Thyroid gland (tissue), 4 donors: ENCODE results near the gene ZNF682. TPM values are rescaled to one million over a fixed set of nuclear protein-coding genes. Genes with fewer than 3 reads are reported as not detected.

Experiments
- DNase-seq, 2 donors: peaks; one replicate each; pipeline ENCODE4 v3.0.0-alpha.2; 2019
- H3K27ac ChIP-seq, 3 donors: fragments of 200-600 bp; sonication (generic); 1 replicate in 2 of 3; 2 replicates in 1 of 3; pipeline ENCODE4 v1.5.1; 2016 to 2019; ENCODE audit warnings: mild to moderate bottlenecking in 1 of 3, moderate library complexity in 1 of 3
- H3K27me3 ChIP-seq: fragments of 200-600 bp; sonication (generic); one replicate; pipeline ENCODE4 v1.5.1; 2019
- H3K36me3 ChIP-seq, 2 donors: fragments of 200-600 bp; sonication (generic); one replicate each; pipeline ENCODE4 v1.5.1; 2016 to 2019
- H3K4me1 ChIP-seq, 2 donors: fragments of 200-600 bp; sonication (generic); one replicate each; pipeline ENCODE4 v1.5.1; 2017 to 2019
- H3K4me3 ChIP-seq, 3 donors: fragments of 200-600 bp; sonication (generic); replicated peaks in 1 of 3; 1 replicate in 2 of 3; 2 replicates in 1 of 3; pipeline ENCODE4 v1.5.1; 2016; ENCODE audit warnings: mild to moderate bottlenecking in 1 of 3
- H3K9me3 ChIP-seq: fragments of 200-600 bp; sonication (generic); one replicate; pipeline ENCODE4 v1.5.1; 2017
- POLR2A ChIP-seq, 2 donors: fragments of 450-650 bp; IDR thresholded peaks; one replicate each; pipeline ENCODE4 v1.6.1; 2017; ENCODE audit warnings: antibody characterized with exemption in 2 of 2, mild to moderate bottlenecking in 2 of 2, moderate library complexity in 1 of 2
- WGBS, 2 donors: methylation state at CpG; one replicate each; pipeline ENCODE4 v1.1.5; 2017; 5-methylcytosine and 5-hydroxymethylcytosine counted together
- intact Hi-C: fragments of 100-400 bp; cut with DNase I; formaldehyde crosslinking; loops from one replicate; pipeline ENCODE4 v1.15.1; 2023
- total RNA-seq, 4 donors: library from RNA; depleted of rRNA; stranded (reverse); fragments of >200 nt; gene quantifications; one replicate each; pipeline ENCODE4 v1.2.3, GENCODE V29; 2016
- TF ChIP-seq, protein P1 (sequence below), 6 experiments: fragments of 200-600 bp in 3 of 6; fragments of 450-650 bp in 3 of 6; sonication (generic) in 3 of 6; IDR thresholded peaks; one replicate each; pipeline ENCODE4 v1.5.1; 2016 to 2019; ENCODE audit warnings: antibody characterized with exemption in 6 of 6, mild to moderate bottlenecking in 2 of 6, inconsistent platforms in 1 of 6, moderate library complexity in 1 of 6

The ZNF682 gene
- total RNA-seq, 4 donors from 2014 or later: 11.4 to 20.4 (median 12.1) TPM

GRCh38 chr19:20038358-20039202, 725 bp downstream of the ZNF682 start:
- whole genome bisulfite sequencing, 2 donors: 0 to 2% methylated on average over 16 to 21 of the region's 26 CpGs
- peak overlapping the region; percentile 54 to 71 (median 63) for H3K4me3 ChIP-seq
- H3K27me3 ChIP-seq: no peaks in the 10 kb centered on the region
- H3K9me3 ChIP-seq: no peaks in the 10 kb centered on the region
- TF ChIP-seq POLR2A (IDR thresholded peaks at IDR 0.05): no peak
- TF ChIP-seq, protein P1, sequence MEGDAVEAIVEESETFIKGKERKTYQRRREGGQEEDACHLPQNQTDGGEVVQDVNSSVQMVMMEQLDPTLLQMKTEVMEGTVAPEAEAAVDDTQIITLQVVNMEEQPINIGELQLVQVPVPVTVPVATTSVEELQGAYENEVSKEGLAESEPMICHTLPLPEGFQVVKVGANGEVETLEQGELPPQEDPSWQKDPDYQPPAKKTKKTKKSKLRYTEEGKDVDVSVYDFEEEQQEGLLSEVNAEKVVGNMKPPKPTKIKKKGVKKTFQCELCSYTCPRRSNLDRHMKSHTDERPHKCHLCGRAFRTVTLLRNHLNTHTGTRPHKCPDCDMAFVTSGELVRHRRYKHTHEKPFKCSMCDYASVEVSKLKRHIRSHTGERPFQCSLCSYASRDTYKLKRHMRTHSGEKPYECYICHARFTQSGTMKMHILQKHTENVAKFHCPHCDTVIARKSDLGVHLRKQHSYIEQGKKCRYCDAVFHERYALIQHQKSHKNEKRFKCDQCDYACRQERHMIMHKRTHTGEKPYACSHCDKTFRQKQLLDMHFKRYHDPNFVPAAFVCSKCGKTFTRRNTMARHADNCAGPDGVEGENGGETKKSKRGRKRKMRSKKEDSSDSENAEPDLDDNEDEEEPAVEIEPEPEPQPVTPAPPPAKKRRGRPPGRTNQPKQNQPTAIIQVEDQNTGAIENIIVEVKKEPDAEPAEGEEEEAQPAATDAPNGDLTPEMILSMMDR (IDR thresholded peaks at IDR 0.05): no peak
- H3K36me3 ChIP-seq: no peaks in the 10 kb centered on the region
- peaks cover 5 to 9% of the 10 kb centered on the region in 2 donors for H3K4me1 ChIP-seq
- intact Hi-C loops: no loop called here
- H3K27ac ChIP-seq: peak overlapping the region in 2 of 3 donors; percentile 39 to 60
- no peak for DNase-seq

DNA sequence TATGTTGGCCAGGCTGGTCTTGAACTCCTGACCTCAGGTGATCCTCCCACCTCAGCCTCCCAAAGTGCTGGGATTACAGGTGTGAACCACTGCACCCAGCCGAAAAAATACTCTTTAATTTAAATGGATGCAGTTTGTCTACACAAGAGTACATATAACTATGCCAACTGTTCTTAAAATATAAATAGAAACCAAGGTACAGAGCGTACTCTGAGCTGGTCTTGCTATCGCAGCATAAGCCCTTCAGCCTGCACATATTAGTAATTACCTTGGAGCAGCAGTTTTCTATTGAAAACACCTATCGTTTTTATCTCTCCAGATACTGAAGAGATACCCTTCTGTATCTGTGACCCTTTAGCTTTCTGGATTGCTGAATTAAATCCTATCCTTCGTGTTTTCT, 3.4 kb downstream of the ZNF682 start:
- H3K36me3 ChIP-seq: no peaks in the 10 kb centered on the region
- intact Hi-C loops: no loop called here
- peaks cover 5 to 9% of the 10 kb centered on the region in 2 donors for H3K4me1 ChIP-seq
- no peak for DNase-seq
- H3K9me3 ChIP-seq: no peaks in the 10 kb centered on the region
- H3K27me3 ChIP-seq: no peaks in the 10 kb centered on the region
- H3K4me3 ChIP-seq: no peak overlapping the region
- WGBS, 2 donors: 94 to 95% methylated on average over 5 of the region's 5 CpGs
- H3K27ac ChIP-seq: no peak overlapping the region
- TF ChIP-seq POLR2A (IDR thresholded peaks at IDR 0.05): no peak

DNA sequence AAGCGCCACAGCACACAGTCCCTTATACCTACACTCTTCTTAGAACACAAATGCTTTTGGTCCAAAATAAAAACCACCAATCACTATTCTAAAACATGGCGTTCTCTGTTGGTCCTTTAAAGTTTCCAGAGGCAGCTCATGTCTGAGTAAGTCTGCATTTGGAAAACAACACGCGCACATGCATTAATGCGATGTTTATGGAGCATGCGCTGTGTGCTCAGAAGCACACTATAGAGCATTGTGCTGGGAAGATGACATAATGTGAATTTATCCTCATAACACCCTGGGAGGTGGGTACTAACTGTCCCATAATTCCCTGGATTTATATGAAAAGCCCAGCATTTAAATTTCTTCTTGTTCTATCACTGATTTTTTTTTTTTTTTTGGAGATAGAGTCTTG, 10.7 kb downstream of the ZNF682 start:
- intact Hi-C loops: no loop called here
- no peak overlapping the region for H3K4me3 ChIP-seq
- H3K9me3 ChIP-seq: no peaks in the 10 kb centered on the region
- 97 to 98% methylated on average over 6 of the region's 6 CpGs for WGBS, 2 donors
- H3K27me3 ChIP-seq: no peaks in the 10 kb centered on the region
- no peak for TF ChIP-seq POLR2A (IDR thresholded peaks at IDR 0.05)
- TF ChIP-seq, protein P1 (IDR thresholded peaks at IDR 0.05): no peak
- no peak for DNase-seq
- H3K36me3 ChIP-seq: no peaks in the 10 kb centered on the region
- no peaks in the 10 kb centered on the region for H3K4me1 ChIP-seq
- no peak overlapping the region for H3K27ac ChIP-seq

- no peak overlapping the region for H3K27ac ChIP-seq
- TF ChIP-seq, protein P1 (IDR thresholded peaks at IDR 0.05): no peak
- no peak for TF ChIP-seq POLR2A (IDR thresholded peaks at IDR 0.05)
- H3K4me3 ChIP-seq: no peak overlapping the region
- peaks cover 12 to 17% of the 10 kb centered on the region in 2 donors for H3K36me3 ChIP-seq
- no peaks in the 10 kb centered on the region for H3K27me3 ChIP-seq
- intact Hi-C loops: no loop called here
- WGBS, 2 donors: 98 to 100% methylated on average over 2 of the region's 2 CpGs
- H3K9me3 ChIP-seq: no peaks in the 10 kb centered on the region
- no peaks in the 10 kb centered on the region for H3K4me1 ChIP-seq
- DNase-seq: no peak
Measured at GRCh38 chr19:20005741-20006140, 33.6 kb downstream of the ZNF682 start.

DNA sequence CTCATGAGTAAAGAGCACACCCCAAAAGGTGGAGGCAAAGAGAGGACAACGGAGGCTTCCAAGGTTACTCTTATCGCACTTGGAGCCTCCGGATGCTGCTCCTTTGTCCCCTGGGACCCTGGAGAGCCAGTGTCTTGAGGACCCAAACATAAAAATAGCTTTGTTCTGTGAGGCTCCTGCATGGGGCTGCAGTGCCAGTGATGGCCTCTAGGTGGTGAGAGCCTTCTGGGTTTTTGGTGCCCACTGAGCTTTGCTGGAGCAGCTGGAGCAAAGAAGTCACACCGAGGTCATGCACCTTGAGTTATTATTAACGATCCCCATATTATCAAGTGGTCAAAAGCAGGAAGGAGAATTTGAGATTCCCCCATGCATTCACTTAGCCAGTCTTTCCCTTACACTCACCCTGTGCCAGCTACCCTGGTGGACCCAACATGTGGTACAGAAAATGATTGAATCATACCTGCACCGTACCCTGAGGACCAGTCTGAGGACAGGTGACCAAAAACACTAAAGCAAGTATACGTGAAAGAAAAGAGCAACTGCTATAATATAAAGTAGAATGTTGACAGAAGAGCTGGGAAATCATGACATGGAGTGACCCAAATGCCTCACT, 41.5 kb downstream of the ZNF682 start:
- TF ChIP-seq POLR2A (IDR thresholded peaks at IDR 0.05): no peak
- TF ChIP-seq, protein P1 (IDR thresholded peaks at IDR 0.05): peak; percentile 47 to 77 (median 68)
- H3K27ac ChIP-seq: no peak overlapping the region
- no peak overlapping the region for H3K4me3 ChIP-seq
- no peaks in the 10 kb centered on the region for H3K27me3 ChIP-seq
- no peaks in the 10 kb centered on the region for H3K9me3 ChIP-seq
- 70 to 71% methylated on average over 7 of the region's 7 CpGs for WGBS, 2 donors
- peak; percentile 24 to 52 for DNase-seq
- no peaks in the 10 kb centered on the region for H3K36me3 ChIP-seq
- H3K4me1 ChIP-seq: no peaks in the 10 kb centered on the region
- intact Hi-C loops: no loop called here
